HG03342 (cell line): ENCODE data around the gene ARPC1B.
"Not testable (repeated sequence)": the region's sequence is repeated elsewhere in the genome, so short reads cannot be mapped to it uniquely, and the experiment has no call there.

Experiments
- ATAC-seq: cut with Tn5 transposase; IDR thresholded peaks from one replicate; pipeline ENCODE4 v1.9.1; 2021; ENCODE audit warnings: mild to moderate bottlenecking, moderate library complexity; ENCODE audit not compliant: unreplicated experiment

The ARPC1B gene

GRCh38 chr7:99408379-99409191, 34.1 kb downstream of the ARPC1B start, which contains the start of the genes BUD31 and PDAP1:
BUD31 (plus strand) TSS chr7:99408969; CDS start chr7:99411093, 2,124 bp downstream.
PDAP1 (minus strand) TSS chr7:99408597; CDS start chr7:99408548, 49 bp downstream.
- ATAC-seq = peak; percentile 74

DNA sequence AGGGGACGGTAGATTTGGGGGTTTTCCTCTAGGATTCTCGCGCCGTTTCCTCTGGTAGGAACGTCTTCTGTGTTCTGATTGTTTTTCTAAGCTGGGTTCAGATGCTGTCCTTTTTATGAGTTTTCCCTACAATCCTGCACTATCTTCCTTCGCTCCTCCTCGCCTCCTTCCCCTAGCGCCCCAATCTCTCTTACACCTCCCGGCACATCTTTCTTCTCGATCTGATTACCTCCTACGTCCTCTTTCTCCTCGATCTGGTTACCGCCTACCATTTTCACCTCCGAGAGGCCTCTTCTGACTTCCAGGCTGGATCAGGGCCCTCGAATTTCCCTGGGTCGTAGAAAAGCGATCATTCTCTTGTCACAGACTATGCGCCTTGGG, 34.7 kb downstream of the ARPC1B start:
- ATAC-seq = peak; percentile 1

DNA sequence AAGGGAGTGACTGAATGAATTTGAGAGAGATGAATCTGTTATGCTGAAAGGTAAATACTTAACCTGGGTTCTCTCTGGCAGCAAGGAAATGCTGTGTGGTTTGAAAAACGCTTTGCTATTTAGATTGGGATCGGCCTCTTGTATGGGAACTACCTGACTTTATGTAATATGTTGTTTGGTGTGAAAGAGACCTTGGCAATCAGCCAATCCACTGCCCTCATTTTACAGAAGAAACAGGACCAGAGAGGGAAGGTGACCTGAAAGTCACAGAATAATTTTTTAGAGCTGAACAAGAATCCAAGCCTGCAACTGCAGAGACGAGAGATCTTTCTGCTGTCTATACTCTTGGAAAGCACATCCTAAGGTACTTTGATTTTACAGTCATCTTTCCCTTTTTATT, 35.3 kb downstream of the ARPC1B start:
- no peak for ATAC-seq

GRCh38 chr7:99410635-99411034, 36.1 kb downstream of the ARPC1B start:
- ATAC-seq = no peak

GRCh38 chr7:99415513-99416127, 41.1 kb downstream of the ARPC1B start:
- ATAC-seq = not testable (repeated sequence)

DNA sequence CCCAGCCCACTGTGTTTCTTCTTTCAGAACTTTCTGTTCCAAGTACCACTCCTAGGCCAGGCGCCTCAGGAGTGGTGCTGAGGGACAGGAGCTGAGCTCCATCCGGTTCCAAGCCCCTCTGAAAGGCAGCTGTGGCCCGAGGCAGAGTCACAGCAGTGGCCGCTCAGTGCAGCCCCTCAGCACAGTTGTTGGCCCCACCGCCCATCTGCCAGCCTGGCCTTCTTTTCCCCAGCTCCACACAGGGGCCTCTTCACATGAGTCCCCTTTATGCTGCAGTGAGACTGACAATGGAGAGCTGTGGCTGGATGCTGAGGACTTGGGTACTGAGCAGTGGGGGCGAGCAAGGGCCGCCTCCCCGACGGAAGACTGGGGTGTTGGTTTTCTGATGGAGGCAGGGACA, 43.7 kb downstream of the ARPC1B start:
- no peak for ATAC-seq

DNA sequence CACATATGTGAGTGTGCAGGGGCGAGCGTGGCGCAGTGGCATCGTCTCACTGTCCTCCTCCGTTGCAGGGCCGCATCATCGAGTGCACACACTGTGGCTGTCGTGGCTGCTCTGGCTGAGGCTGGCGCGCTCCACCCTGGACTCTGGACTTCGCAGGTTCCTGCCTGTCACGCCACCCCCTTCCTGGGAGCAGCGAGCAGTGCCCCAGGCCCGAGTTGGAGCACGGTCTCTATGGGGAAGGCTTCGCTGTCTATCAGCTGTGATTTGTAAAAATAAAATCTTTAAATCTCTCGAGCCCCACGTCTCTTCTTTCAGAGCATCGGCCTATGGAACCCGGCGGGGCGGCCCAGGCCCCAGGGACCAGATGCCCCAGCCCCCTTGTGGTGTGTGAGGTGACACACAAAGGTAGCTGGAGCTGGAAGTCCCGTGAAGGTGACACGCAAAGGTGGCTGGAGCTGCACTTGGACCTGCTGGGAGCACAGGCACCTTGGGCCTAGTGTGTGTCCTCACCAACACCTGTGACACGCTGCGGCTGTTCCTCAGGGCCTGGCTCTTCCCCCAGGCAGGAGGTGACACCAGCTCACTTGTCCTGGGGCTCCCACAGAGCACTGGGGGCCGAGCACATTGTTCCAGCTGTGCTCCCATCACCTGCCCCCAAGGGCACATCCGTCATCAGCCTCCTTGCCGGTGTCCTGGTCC, 44.9 kb downstream of the ARPC1B start:
- ATAC-seq = no peak

GRCh38 chr7:99420213-99420612, 45.7 kb downstream of the ARPC1B start:
- no peak for ATAC-seq

- ATAC-seq = no peak
Observed at GRCh38 chr7:99420986-99421385, 46.5 kb downstream of the ARPC1B start.

DNA sequence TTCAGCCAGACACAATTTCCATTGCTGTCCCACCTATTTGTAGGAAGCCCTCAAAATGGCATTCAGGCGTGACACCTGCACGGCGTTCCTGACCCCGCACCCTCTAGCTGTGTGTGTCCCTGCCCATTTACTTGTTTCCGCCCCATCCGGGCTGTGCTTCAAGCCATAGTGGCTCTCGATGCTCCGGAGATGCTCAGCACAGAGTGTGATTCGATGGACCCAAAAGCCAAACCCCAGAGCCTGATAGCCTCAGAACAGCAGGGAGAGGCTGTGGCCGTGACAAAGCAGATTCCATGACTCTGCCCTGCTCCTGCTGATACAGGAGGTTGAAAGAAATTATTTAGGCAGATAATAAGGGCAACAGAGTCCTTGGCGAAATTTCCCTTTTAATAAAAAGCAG, 47.7 kb downstream of the ARPC1B start:
- no peak for ATAC-seq

DNA sequence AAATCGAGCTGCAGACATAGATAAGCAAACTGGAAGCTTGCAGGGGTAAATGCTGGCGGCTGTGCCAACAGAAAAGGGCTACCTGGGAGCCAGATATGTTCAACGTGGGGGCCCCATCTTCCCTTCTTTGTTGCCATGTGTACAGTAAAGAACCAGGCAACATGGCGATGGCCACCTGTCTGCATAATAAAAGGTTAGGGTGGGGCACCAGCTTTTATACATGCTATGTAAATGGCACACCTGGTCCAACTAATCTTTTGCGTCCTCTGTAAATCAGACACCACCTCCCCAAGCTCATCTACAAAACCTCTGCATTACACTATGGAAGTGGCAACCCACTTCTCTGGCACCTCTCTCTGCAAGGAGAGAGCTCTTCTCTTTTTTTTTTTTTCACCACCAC, 48.1 kb downstream of the ARPC1B start:
- ATAC-seq = no peak

DNA sequence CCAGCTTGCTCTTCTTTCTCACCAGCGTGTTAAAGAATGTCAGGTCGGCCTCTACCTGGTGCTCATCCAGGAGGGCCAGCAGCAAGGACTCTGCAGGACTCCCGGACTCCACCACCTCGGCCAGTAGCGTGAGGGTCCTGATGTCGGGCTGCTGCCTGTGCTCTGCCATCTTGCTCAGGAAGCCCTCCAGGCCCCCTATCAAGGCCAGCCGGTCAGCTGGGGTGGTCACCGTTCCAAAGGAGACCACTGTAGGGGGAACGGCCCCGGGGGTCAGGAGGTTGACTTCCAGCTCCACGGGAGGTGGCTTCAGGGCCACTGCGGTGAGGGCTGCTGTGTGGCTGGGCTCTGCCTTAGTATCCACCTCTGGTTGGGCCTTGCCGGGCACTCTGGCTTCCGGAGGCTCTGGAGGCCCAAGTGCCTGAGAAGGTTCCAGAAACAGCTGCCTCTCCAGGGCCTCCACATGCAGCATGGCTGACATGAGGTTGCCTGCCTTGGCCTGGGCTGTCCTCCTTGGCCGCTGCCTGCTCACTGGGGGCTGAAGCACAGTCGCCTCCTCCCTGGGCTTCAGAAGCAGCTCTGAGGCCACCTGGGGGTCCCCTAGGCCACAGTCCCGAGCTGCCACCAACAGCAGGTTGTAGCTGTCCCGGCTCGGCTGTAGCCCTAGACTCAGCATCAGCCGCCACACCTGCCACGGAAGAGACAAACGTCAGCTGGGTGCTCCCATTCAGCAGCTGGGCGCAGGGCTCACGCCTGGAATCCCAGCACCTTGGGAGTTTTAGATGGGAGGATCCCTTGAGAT, 50.6 kb downstream of the ARPC1B start:
- no peak for ATAC-seq

DNA sequence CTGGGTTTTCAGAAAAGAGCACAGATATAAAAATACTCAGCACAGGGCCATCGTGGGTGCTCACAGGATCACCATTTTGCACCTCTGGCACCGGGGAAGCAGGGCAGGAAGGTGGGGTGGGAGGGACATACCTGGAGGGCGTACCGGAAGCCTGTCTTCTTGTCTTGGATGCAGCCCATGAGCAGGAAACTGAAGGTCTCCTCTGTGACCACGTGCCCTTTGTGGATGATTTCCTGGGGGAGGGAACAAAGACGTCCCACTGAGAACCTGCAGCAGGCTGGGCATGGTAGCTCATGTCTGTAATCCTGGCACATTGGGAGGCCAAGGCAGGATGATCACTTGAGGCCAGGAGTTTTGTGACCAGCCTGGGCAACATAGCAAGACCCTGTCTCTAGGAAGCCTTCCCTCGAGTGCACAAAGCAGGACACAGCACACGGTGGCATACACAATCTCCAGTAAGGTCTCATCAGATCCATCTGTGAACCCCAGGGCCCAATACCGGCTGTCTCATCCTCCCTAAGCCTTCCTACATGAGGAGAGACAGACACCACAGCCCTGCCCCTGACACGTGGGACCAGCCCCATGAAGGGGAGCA, 54.5 kb downstream of the ARPC1B start:
- no peak for ATAC-seq

- ATAC-seq = no peak
Observed at GRCh38 chr7:99429756-99430155, 55.2 kb downstream of the ARPC1B start.

DNA sequence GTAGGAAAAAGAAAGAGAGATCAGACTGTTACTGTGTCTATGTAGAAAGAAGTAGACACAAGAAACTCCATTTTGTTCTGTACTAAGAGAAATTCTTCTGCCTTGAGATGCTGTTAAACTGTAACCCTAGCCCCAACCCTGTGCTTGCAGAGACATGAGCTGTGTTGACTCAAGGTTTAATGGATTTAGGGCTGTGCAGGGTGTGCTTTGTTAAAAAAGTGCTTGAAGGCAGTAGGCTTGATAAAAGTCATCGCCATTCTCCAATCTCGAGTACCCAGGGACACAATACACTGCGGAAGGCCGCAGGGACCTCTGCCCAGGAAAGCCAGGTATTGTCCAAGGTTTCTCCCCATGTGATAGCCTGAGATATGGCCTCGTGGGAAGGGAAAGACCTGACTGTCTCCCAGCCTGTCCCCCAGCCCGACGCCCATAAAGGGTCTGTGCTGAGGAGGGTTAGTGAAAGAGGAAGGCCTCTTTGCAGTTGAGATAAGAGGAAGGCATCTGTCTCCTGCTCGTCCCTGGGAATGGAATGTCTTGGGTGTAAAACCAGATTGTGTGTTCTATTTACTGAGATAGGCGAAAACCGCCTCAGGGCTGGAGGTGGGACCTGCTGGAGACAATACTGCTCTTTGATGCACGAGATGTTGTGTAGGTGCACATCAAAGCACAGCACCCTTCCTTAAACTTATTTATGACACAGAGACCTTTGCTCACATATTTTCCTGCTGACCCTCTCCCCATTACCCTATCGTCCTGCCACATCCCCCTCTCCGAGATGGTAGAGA, 57.4 kb downstream of the ARPC1B start:
- ATAC-seq = not testable (repeated sequence)

DNA sequence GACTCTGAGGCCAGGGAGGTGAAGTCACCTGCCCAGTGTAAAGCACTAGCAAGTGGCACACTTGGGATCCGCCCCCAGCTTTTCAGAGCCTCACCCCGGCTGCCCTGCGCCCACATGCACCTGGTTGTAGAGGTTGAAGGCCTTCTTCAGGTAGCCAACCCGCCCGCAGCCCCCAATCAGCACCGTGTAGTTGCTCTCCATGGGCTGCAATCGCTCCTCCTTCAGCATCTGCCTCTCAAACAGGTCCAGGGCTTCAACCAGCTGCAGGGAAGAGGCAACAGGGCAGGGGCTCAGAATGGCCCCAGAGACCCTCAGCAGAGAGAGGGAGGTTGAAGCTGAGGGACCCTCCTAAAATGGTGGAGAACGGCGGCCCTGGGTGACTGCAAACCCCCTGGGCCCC, 58.6 kb downstream of the ARPC1B start:
- ATAC-seq = no peak

GRCh38 chr7:99437946-99438572, 63.5 kb downstream of the ARPC1B start:
- ATAC-seq = no peak

DNA sequence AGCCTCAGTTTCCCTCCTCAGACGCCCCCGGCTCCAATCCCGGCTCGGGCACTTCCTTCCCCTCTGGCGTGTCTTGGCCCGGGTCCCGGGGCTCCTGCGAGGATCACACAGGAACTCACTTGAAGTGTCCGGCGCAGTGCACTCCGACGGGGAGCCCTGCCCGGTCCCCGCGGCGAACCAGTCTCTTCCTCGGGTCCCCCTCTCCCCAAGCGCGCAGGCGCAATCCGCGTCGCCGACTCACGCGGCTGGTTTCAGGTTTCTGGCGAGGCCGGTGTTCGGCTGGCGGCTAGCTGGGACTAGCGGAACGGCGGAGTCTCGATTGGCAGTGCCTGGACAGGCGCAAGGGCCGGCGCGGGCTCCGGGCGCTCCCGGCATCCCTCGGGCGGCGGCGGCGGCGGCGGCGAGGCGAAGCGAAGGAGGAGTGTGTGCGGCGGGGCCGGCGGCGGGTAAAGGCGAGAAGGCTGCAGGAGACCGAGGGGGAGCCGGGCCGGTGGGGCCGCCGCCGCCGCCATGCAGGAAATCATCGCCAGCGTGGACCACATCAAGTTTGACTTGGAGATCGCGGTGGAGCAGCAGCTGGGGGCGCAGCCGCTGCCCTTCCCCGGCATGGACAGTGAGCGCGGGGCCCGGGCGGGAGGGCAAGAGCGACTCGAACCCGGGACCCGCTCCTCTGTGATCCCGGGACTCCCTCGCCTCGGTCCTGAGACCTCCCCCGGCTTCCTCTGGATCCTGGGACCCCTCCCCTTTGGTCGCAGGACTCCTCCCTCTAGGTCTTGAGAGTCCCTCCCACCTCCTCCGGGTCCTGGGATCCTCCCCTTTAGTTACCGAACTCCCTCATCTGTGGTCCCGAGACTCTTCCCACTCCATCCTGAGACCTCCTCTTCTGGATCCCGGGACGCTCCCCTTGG, 64.3 kb downstream of the ARPC1B start, which contains the start of the genes CPSF4 and PTCD1:
CPSF4 (plus strand) TSS at position 371 of the 908 bp plus-strand sequence; CDS start at position 511, 140 bp downstream.
PTCD1 (minus strand) TSS at position 226 of the 908 bp plus-strand sequence. CDS start 3,556 bp downstream, outside the sequence.
- peak; percentile 90 for ATAC-seq
